Liver (tissue), 9 donors: ENCODE data around the gene PIK3R6. TPM values are rescaled to one million over a fixed set of nuclear protein-coding genes. Genes with fewer than 3 reads are reported as not detected.

Source experiments
- DNase-seq: peaks from one replicate; pipeline ENCODE4 v3.0.0-alpha.2; 2017; ENCODE audit warnings: low spot score
- H3K27ac ChIP-seq, 2 donors: one replicate each; pipeline ENCODE4 v1.7.0; 2013; ENCODE audit warnings: inconsistent platforms in 2 of 2, low read length in 2 of 2, control low read depth in 1 of 2, low read depth in 1 of 2, mild to moderate bottlenecking in 1 of 2
- H3K27me3 ChIP-seq, 4 donors: one replicate each; pipeline versions ENCODE4 v1.6.1 to v1.7.0; 2013; ENCODE audit warnings: low read length in 3 of 4, inconsistent platforms in 1 of 4, mild to moderate bottlenecking in 1 of 4, moderate library complexity in 1 of 4; ENCODE audit not compliant: control insufficient read depth in 4 of 4, insufficient read depth in 4 of 4
- H3K36me3 ChIP-seq, 4 donors: one replicate each; pipeline versions ENCODE4 v1.6.1 to v1.7.0; 2013; ENCODE audit warnings: low read length in 3 of 4, mild to moderate bottlenecking in 3 of 4, low read depth in 1 of 4, moderate library complexity in 1 of 4; ENCODE audit not compliant: control insufficient read depth in 4 of 4, insufficient read depth in 3 of 4
- H3K4me1 ChIP-seq, 4 donors: one replicate each; pipeline versions ENCODE4 v1.6.1 to v1.7.0; 2013; ENCODE audit warnings: low read length in 3 of 4, mild to moderate bottlenecking in 3 of 4, moderate library complexity in 1 of 4; ENCODE audit not compliant: control insufficient read depth in 4 of 4, insufficient read depth in 4 of 4
- H3K4me3 ChIP-seq, 3 donors: one replicate each; pipeline versions ENCODE4 v1.6.1 to v1.7.0; 2013; ENCODE audit warnings: low read length in 3 of 3, control low read depth in 1 of 3, low read depth in 1 of 3, mild to moderate bottlenecking in 1 of 3
- H3K9ac ChIP-seq, 2 donors: one replicate each; pipeline ENCODE4 v1.7.0; 2013; ENCODE audit warnings: low read length in 2 of 2, mild to moderate bottlenecking in 2 of 2, moderate library complexity in 2 of 2, control low read depth in 1 of 2, low read depth in 1 of 2
- H3K9me3 ChIP-seq, 4 donors: one replicate each; pipeline versions ENCODE4 v1.6.1 to v1.7.0; 2013; ENCODE audit warnings: low read length in 3 of 4; ENCODE audit not compliant: control insufficient read depth in 4 of 4
- FOXA1 ChIP-seq: IDR thresholded peaks from 2 replicates; pipeline ENCODE4 v1.6.1; 2016; ENCODE audit warnings: antibody characterized with exemption
- FOXA2 ChIP-seq: IDR thresholded peaks from 2 replicates; pipeline ENCODE4 v1.6.1; 2016; ENCODE audit warnings: antibody characterized with exemption
- GABPA ChIP-seq, 2 donors: IDR thresholded peaks in 1 of 2; conservative IDR thresholded peaks in 1 of 2; 2 replicates each; pipeline ENCODE4 v1.6.1; 2016; ENCODE audit warnings: antibody characterized with exemption in 2 of 2, mild to moderate bottlenecking in 1 of 2, moderate library complexity in 1 of 2
- HNF4A ChIP-seq, 2 donors: conservative IDR thresholded peaks; 2 replicates each; pipeline ENCODE4 v1.6.1; 2016; ENCODE audit warnings: antibody characterized with exemption in 2 of 2, mild to moderate bottlenecking in 2 of 2
- HNF4G ChIP-seq: IDR thresholded peaks from 2 replicates; pipeline ENCODE4 v1.6.1; 2016; ENCODE audit warnings: antibody characterized with exemption
- JUND ChIP-seq, 2 donors: IDR thresholded peaks; 2 replicates each; pipeline ENCODE4 v1.6.1; 2016; ENCODE audit warnings: antibody characterized with exemption in 2 of 2
- NR2F2 ChIP-seq: IDR thresholded peaks from 2 replicates; pipeline ENCODE4 v1.6.1; 2016; ENCODE audit warnings: antibody characterized with exemption
- RAD21 ChIP-seq, 2 donors: IDR thresholded peaks; 2 replicates each; pipeline ENCODE4 v1.6.1; 2016; ENCODE audit warnings: antibody characterized with exemption in 2 of 2, mild to moderate bottlenecking in 2 of 2
- RXRA ChIP-seq, 2 donors: IDR thresholded peaks; 2 replicates each; pipeline ENCODE4 v1.6.1; 2017 to 2018; ENCODE audit warnings: antibody characterized with exemption in 2 of 2, mild to moderate bottlenecking in 1 of 2
- SP1 ChIP-seq: IDR thresholded peaks from 2 replicates; pipeline ENCODE4 v1.6.1; 2018; ENCODE audit warnings: antibody characterized with exemption, mild to moderate bottlenecking
- TAF1 ChIP-seq: conservative IDR thresholded peaks from 2 replicates; pipeline ENCODE4 v1.6.1; 2016; ENCODE audit warnings: antibody characterized with exemption, mild to moderate bottlenecking
- YY1 ChIP-seq: IDR thresholded peaks from 2 replicates; pipeline ENCODE4 v1.6.1; 2016; ENCODE audit warnings: antibody characterized with exemption, mild to moderate bottlenecking
- WGBS: extraction: QIAGEN DNeasy Blood & Tissue Kit; methylation state at CpG from one replicate; pipeline ENCODE4 v1.1.7; 2013; 5-methylcytosine and 5-hydroxymethylcytosine counted together
- polyA plus RNA-seq, 2 donors: library from polyadenylated mRNA; stranded (reverse) in 1 of 2; unstranded in 1 of 2; fragments of 200-250 nt in 1 of 2; fragments of >200 nt in 1 of 2; fragmentation: Nextera tagmentation in 1 of 2; extraction: Ambion mirVana in 1 of 2; gene quantifications; one replicate each; pipeline versions ENCODE4 v1.2.1 to v1.2.3, GENCODE V29; 2013 to 2015
- total RNA-seq, 2 donors: library from RNA; depleted of rRNA; stranded (reverse); fragments of >200 nt; gene quantifications; one replicate each; pipeline ENCODE4 v1.2.3, GENCODE V29; 2014
- TF ChIP-seq, protein P1 (sequence below): IDR thresholded peaks from 2 replicates; pipeline ENCODE4 v1.6.1; 2016; ENCODE audit warnings: antibody characterized with exemption, mild to moderate bottlenecking
- TF ChIP-seq, protein P2 (sequence below): IDR thresholded peaks from 2 replicates; pipeline ENCODE4 v1.6.1; 2016; ENCODE audit warnings: antibody characterized with exemption
- TF ChIP-seq, protein P3 (sequence below): IDR thresholded peaks from 2 replicates; pipeline ENCODE4 v1.6.1; 2016; ENCODE audit warnings: antibody characterized with exemption
- donor health status: healthy.
- donor health status: healthy.
- donor health status: healthy.
- donor health status: healthy.
- donor health status: healthy.

Gene PIK3R6
- total and polyA plus RNA-seq, 4 donors = 0.15 to 0.37 (median 0.18) TPM

DNA sequence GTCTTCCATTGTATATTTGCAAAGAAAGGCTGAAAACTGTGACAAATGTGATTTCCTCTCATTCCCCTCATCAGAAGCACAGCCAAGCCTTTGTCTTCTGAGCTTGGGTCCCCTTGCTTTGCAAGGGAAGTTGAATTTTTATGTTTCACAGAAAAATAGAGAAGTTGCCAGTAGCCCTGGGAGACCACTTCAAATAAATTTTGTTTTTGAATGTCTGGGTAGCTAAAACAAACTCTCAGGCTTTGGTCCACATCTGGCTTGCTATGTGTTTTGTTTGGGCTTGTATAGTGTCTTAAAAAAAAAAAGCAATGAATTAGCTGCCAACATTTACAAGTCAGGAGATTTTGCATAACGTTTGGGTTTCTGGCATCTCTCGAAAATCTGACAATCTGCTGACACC lies 24.1 kb downstream of the PIK3R6 start:
- no peak overlapping the region for H3K27ac ChIP-seq
- WGBS = 58% methylated on average over 2 of the region's 2 CpGs
- no peaks in the 10 kb centered on the region for H3K4me1 ChIP-seq
- H3K9ac ChIP-seq = no peak overlapping the region
- no peak overlapping the region for H3K4me3 ChIP-seq
- no peaks in the 10 kb centered on the region for H3K27me3 ChIP-seq
- no peak for DNase-seq
- no peaks in the 10 kb centered on the region for H3K36me3 ChIP-seq
- no peaks in the 10 kb centered on the region for H3K9me3 ChIP-seq
- TF ChIP-seq RXRA (IDR thresholded peaks at IDR 0.05) = no peak
- TF ChIP-seq GABPA (IDR thresholded peaks at IDR 0.05 in 1 of 2, conservative IDR thresholded peaks at IDR 0.05 in 1 of 2) = no peak
- no peak for TF ChIP-seq FOXA1
- TF ChIP-seq, protein P1, sequence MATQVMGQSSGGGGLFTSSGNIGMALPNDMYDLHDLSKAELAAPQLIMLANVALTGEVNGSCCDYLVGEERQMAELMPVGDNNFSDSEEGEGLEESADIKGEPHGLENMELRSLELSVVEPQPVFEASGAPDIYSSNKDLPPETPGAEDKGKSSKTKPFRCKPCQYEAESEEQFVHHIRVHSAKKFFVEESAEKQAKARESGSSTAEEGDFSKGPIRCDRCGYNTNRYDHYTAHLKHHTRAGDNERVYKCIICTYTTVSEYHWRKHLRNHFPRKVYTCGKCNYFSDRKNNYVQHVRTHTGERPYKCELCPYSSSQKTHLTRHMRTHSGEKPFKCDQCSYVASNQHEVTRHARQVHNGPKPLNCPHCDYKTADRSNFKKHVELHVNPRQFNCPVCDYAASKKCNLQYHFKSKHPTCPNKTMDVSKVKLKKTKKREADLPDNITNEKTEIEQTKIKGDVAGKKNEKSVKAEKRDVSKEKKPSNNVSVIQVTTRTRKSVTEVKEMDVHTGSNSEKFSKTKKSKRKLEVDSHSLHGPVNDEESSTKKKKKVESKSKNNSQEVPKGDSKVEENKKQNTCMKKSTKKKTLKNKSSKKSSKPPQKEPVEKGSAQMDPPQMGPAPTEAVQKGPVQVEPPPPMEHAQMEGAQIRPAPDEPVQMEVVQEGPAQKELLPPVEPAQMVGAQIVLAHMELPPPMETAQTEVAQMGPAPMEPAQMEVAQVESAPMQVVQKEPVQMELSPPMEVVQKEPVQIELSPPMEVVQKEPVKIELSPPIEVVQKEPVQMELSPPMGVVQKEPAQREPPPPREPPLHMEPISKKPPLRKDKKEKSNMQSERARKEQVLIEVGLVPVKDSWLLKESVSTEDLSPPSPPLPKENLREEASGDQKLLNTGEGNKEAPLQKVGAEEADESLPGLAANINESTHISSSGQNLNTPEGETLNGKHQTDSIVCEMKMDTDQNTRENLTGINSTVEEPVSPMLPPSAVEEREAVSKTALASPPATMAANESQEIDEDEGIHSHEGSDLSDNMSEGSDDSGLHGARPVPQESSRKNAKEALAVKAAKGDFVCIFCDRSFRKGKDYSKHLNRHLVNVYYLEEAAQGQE = no peak
- no peak for TF ChIP-seq FOXA2
- TF ChIP-seq, protein P2, sequence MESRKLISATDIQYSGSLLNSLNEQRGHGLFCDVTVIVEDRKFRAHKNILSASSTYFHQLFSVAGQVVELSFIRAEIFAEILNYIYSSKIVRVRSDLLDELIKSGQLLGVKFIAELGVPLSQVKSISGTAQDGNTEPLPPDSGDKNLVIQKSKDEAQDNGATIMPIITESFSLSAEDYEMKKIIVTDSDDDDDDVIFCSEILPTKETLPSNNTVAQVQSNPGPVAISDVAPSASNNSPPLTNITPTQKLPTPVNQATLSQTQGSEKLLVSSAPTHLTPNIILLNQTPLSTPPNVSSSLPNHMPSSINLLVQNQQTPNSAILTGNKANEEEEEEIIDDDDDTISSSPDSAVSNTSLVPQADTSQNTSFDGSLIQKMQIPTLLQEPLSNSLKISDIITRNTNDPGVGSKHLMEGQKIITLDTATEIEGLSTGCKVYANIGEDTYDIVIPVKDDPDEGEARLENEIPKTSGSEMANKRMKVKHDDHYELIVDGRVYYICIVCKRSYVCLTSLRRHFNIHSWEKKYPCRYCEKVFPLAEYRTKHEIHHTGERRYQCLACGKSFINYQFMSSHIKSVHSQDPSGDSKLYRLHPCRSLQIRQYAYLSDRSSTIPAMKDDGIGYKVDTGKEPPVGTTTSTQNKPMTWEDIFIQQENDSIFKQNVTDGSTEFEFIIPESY = no peak
- no peak for TF ChIP-seq SP1
- TF ChIP-seq, protein P3, sequence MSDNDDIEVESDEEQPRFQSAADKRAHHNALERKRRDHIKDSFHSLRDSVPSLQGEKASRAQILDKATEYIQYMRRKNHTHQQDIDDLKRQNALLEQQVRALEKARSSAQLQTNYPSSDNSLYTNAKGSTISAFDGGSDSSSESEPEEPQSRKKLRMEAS = no peak
- no peak for TF ChIP-seq TAF1

DNA sequence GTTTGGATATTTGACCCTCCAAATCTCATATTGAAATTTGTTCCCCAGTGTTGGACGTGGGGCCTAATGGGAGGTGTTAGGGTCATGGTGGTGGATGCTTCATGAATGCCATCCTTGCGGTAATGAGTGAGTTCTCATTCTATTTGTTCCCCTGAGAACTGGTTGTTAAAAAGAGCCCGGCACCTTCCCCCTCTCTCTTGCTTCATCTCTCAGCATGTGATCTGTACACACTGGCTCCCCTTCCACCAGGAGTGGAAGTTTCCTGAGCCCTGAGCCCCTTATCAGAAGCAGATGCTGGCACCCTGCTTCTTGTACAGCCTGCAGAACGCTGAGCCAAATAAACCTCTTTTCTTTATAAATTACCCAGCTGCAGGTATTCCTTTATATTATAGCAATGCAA lies 25.6 kb downstream of the PIK3R6 start:
- no peaks in the 10 kb centered on the region for H3K36me3 ChIP-seq
- no peaks in the 10 kb centered on the region for H3K9me3 ChIP-seq
- TF ChIP-seq HNF4G = no peak
- TF ChIP-seq JUND (IDR thresholded peaks at IDR 0.05) = no peak
- TF ChIP-seq TAF1 = no peak
- TF ChIP-seq HNF4A (conservative IDR thresholded peaks at IDR 0.05) = no peak
- TF ChIP-seq NR2F2 = no peak
- TF ChIP-seq RXRA (IDR thresholded peaks at IDR 0.05) = no peak
- TF ChIP-seq YY1 = no peak
- TF ChIP-seq RAD21 (IDR thresholded peaks at IDR 0.05) = no peak
- 70% methylated on average over 4 of the region's 4 CpGs for WGBS
- H3K9ac ChIP-seq = no peak overlapping the region
- H3K27ac ChIP-seq = no peak overlapping the region
- no peaks in the 10 kb centered on the region for H3K27me3 ChIP-seq
- no peak overlapping the region for H3K4me3 ChIP-seq
- no peak for DNase-seq
- no peaks in the 10 kb centered on the region for H3K4me1 ChIP-seq
